BE2C (cell line): ENCODE data around the gene NTN3.

Experiments
- DNase-seq: peaks from one replicate; pipeline ENCODE4 v3.0.0-alpha.2; 2020
- H3K27me3 ChIP-seq: fragments of 250-450 bp; sonication (Bioruptor Pico); 2 replicates; pipeline ENCODE4 v1.5.1; 2020; ENCODE audit warnings: mild to moderate bottlenecking
- H3K36me3 ChIP-seq: fragments of 250-450 bp; sonication (Bioruptor Pico); 2 replicates; pipeline ENCODE4 v1.5.1; 2020; ENCODE audit warnings: mild to moderate bottlenecking
- H3K4me1 ChIP-seq: fragments of 250-450 bp; sonication (Bioruptor Pico); 2 replicates; pipeline ENCODE4 v1.5.1; 2020
- H3K4me3 ChIP-seq: 2 replicates; pipeline ENCODE4 v1.5.1; 2011; ENCODE audit warnings: low read depth, low read length
- H3K9me3 ChIP-seq: fragments of 250-450 bp; sonication (Bioruptor Pico); 2 replicates; pipeline ENCODE4 v1.5.1; 2020
- CTCF ChIP-seq: IDR thresholded peaks from 2 replicates; pipeline ENCODE4 v1.5.1; 2012; ENCODE audit warnings: mild to moderate bottlenecking, low read depth, low read length

NTN3 gene

GRCh38 chr16:2471653-2472487 lies 773 bp downstream of the NTN3 start:
- no peak for DNase-seq
- H3K4me1 ChIP-seq: peaks cover 38% of the 10 kb centered on the region
- H3K27me3 ChIP-seq: no peaks in the 10 kb centered on the region
- peak overlapping the region; percentile 43 for H3K4me3 ChIP-seq
- 0 out of 2 replicates have a peak, but pooled peaks cover 5% of the 10 kb centered on the region for H3K36me3 ChIP-seq
- H3K9me3 ChIP-seq: no peaks in the 10 kb centered on the region
- no peak for TF ChIP-seq CTCF

GRCh38 chr16:2472488-2472864 lies 1.4 kb downstream of the NTN3 start:
- H3K27me3 ChIP-seq: no peaks in the 10 kb centered on the region
- 0 out of 2 replicates have a peak, but pooled peaks cover 5% of the 10 kb centered on the region for H3K36me3 ChIP-seq
- H3K4me3 ChIP-seq: no peak overlapping the region
- DNase-seq: no peak
- no peak for TF ChIP-seq CTCF
- peaks cover 33% of the 10 kb centered on the region for H3K4me1 ChIP-seq
- no peaks in the 10 kb centered on the region for H3K9me3 ChIP-seq

GRCh38 chr16:2472885-2473445 lies 1.9 kb downstream of the NTN3 start:
- Histone ChIP-seq H3K36me3 (0 out of 2 replicates have a peak, but pooled peaks cover 5% of the 10 kb centered on the region), H3K4me1 (peaks cover 33% of the 10 kb centered on the region), H3K27me3 (no peaks in the 10 kb centered on the region), H3K4me3 (peak overlapping the region; percentile 25), H3K9me3 (no peaks in the 10 kb centered on the region)
- TF ChIP-seq CTCF: no peak
- DNase-seq: no peak

GRCh38 chr16:2473446-2473926 lies 2.4 kb downstream of the NTN3 start:
- Histone ChIP-seq H3K4me1 (peaks cover 33% of the 10 kb centered on the region), H3K4me3 (peak overlapping the region; percentile 25), H3K36me3 (0 out of 2 replicates have a peak, but pooled peaks cover 5% of the 10 kb centered on the region), H3K9me3 (no peaks in the 10 kb centered on the region), H3K27me3 (no peaks in the 10 kb centered on the region)
- DNase-seq: no peak
- no peak for TF ChIP-seq CTCF

GRCh38 chr16:2473999-2474876 lies 3.1 kb downstream of the NTN3 start:
- DNase-seq: peak; percentile 69
- H3K27me3 ChIP-seq: no peaks in the 10 kb centered on the region
- 0 out of 2 replicates have a peak, but pooled peaks cover 5% of the 10 kb centered on the region for H3K36me3 ChIP-seq
- H3K9me3 ChIP-seq: no peaks in the 10 kb centered on the region
- H3K4me3 ChIP-seq: peak overlapping the region; percentile 86
- peaks cover 29% of the 10 kb centered on the region for H3K4me1 ChIP-seq
- TF ChIP-seq CTCF: peak; percentile 18; the same call in 1 of the 2 replicates
